GM12891 (cell line): ENCODE data around the gene TBC1D10B. TPM values are rescaled to one million over a fixed set of nuclear protein-coding genes. Genes with fewer than 3 reads are reported as not detected.

Experiments
- DNase-seq: peaks from one replicate; pipeline ENCODE4 v3.0.0; 2011; ENCODE audit warnings: low spot score; ENCODE audit not compliant: insufficient read length
- FAIRE-seq: peaks from 2 replicates; lab custom pipeline; 2011; peaks lifted over from hg19 to GRCh38; lab: Jason Lieb, UNC
- PAX5 ChIP-seq: IDR thresholded peaks from 2 replicates; pipeline ENCODE4 v1.6.1; 2011; ENCODE audit warnings: low read length, moderate library complexity, mild to moderate bottlenecking; ENCODE audit not compliant: insufficient read depth, severe bottlenecking
- POLR2A ChIP-seq: IDR thresholded peaks from 2 replicates; pipeline ENCODE4 v1.6.1; 2011; ENCODE audit warnings: low read depth, low read length, control low read depth
- POLR2AphosphoS5 ChIP-seq: IDR thresholded peaks from 2 replicates; pipeline ENCODE4 v1.6.1; 2011; ENCODE audit warnings: low read depth, low read length, control low read depth
- POU2F2 ChIP-seq: IDR thresholded peaks from 2 replicates; pipeline ENCODE4 v1.6.1; 2011; ENCODE audit warnings: low read depth, mild to moderate bottlenecking, control low read depth, low read length, moderate library complexity
- SPI1 ChIP-seq: IDR thresholded peaks from 2 replicates; pipeline ENCODE4 v1.6.1; 2011; ENCODE audit warnings: low read depth, low read length, control low read depth
- TAF1 ChIP-seq: IDR thresholded peaks from 2 replicates; pipeline ENCODE4 v1.6.1; 2011; ENCODE audit warnings: low read depth, low read length, control low read depth
- polyA plus RNA-seq: library from polyadenylated mRNA; unstranded; fragments of >200 nt; gene quantifications from one replicate; pipeline ENCODE4 v1.2.1, GENCODE V29; 2012; ENCODE audit warnings: low read depth, missing spikeins, inconsistent platforms; ENCODE audit not compliant: missing spikeins

The TBC1D10B gene, protein sequence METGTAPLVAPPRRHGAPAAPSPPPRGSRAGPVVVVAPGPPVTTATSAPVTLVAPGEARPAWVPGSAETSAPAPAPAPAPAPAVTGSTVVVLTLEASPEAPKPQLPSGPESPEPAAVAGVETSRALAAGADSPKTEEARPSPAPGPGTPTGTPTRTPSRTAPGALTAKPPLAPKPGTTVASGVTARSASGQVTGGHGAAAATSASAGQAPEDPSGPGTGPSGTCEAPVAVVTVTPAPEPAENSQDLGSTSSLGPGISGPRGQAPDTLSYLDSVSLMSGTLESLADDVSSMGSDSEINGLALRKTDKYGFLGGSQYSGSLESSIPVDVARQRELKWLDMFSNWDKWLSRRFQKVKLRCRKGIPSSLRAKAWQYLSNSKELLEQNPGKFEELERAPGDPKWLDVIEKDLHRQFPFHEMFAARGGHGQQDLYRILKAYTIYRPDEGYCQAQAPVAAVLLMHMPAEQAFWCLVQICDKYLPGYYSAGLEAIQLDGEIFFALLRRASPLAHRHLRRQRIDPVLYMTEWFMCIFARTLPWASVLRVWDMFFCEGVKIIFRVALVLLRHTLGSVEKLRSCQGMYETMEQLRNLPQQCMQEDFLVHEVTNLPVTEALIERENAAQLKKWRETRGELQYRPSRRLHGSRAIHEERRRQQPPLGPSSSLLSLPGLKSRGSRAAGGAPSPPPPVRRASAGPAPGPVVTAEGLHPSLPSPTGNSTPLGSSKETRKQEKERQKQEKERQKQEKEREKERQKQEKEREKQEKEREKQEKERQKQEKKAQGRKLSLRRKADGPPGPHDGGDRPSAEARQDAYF
- 18.0 TPM for polyA plus RNA-seq

DNA sequence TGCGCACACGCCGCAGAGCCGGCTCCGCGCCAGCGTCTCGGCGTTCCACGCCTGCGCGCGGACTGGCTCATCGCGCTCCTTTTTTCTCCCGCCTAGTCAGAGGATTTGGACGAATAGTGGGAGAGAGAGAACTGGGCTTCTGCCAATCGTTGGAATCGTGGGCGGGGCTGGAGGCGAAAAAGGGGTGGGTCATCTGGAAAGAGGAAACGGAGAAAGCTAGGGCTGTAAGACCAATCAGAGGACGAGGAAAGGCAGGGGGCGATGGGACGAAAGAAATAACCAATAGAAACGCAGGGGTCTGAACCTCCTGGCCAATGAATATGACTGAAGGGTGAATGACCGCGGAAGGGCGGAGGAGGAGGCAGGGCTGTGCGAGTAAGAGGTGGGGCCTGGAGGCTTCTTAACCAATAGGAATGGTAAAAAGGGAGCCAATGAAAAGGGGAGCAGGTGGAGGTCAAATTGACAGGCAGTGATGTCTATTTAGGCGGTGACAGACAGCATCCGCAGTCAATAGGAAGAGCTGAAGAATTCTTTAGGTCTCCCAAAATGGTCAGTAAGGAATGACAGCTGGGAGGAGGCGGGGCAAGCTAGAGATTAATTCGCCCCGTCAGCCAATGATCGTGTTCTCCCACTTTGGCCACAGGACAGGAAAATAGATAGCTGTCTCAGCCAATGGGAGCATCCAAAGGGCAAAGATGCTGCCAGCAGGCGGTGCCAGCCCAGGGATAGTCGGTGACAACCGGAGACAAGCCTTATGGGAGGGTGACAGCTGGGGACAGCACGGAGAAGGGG, at the start of gene TBC1D10B:
Gene TBC1D10B, minus strand, starts transcription at position 39 of the 792 bp plus-strand sequence. CDS start 311 bp downstream, outside the sequence.
- FAIRE-seq (peak; percentile 99), DNase-seq (peak; percentile 92)
- TF ChIP-seq TAF1 (no peak), PAX5 (no peak), POLR2A (no peak), POU2F2 (0 out of 2 replicates have a peak, but pooled peaks have one; percentile 13), SPI1 (peak; percentile 85), POLR2AphosphoS5 (no peak)

DNA sequence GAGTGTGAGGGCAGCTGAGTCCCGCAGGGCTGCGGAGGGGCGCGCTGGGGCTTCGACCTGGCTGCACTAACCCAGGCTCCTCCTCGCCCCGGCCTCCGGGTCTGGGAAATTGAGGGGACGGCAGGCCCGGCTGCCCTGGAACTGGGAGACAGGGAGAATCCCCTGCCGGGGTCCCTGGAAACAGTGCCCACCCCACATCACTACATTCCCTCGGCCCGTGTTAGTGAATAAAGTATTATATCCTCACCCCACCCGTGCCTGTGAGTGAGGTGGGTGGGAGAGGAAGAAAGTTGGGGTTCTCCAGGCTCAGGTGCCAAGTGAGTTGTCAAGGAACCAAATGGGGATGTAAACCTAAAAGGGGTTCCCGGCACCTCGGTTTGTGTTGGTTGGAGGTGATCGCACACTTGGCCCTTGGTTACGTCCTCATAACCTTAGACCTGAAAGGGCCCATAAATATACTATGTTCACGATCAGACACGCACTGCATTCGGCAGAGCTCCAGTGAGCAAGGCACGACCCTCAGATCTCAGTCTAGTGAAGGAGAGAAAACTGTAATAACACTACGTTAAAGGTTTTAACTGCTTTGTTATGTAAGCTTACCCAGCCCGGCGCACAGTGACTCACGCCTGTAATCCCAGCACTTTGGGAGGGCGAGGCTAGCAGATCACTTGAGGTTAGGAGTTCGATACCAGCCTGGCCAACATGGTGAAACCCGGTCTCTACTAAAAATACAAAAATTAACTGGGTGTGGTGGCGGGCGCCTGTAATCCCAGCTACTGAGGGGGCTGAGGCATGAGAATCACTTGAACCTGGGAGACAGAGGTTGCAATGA, 48.3 kb upstream of the TBC1D10B start:
- DNase-seq (no peak), FAIRE-seq (no peak)
- TF ChIP-seq POLR2AphosphoS5 (no peak), PAX5 (no peak), TAF1 (no peak), SPI1 (no peak), POU2F2 (no peak), POLR2A (no peak)

DNA sequence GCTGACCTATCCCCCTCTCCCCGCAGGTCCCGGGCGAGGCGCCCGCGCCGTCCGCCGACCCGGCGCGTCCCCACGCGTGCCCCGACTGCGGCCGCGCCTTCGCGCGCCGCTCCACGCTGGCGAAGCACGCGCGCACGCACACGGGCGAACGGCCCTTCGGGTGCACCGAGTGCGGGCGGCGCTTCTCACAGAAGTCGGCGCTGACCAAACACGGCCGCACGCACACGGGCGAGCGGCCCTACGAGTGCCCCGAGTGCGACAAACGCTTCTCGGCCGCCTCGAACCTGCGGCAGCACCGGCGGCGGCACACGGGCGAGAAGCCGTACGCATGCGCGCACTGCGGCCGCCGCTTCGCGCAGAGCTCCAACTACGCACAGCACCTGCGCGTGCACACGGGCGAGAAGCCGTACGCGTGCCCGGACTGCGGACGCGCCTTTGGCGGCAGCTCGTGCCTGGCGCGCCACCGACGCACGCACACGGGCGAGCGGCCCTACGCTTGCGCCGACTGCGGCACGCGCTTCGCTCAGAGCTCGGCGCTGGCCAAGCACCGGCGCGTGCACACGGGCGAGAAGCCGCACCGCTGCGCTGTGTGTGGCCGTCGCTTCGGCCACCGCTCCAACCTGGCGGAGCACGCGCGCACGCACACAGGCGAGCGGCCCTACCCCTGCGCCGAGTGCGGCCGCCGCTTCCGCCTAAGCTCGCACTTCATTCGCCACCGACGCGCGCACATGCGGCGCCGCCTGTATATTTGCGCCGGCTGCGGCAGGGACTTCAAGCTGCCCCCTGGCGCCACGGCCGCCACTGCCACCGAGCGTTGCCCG, 47.4 kb upstream of the TBC1D10B start:
- TF ChIP-seq POU2F2 (no peak), POLR2AphosphoS5 (peak; percentile 54; the same call in 1 of the 2 replicates)
- peak; percentile 100 for FAIRE-seq
- DNase-seq, result peak; percentile 88

DNA sequence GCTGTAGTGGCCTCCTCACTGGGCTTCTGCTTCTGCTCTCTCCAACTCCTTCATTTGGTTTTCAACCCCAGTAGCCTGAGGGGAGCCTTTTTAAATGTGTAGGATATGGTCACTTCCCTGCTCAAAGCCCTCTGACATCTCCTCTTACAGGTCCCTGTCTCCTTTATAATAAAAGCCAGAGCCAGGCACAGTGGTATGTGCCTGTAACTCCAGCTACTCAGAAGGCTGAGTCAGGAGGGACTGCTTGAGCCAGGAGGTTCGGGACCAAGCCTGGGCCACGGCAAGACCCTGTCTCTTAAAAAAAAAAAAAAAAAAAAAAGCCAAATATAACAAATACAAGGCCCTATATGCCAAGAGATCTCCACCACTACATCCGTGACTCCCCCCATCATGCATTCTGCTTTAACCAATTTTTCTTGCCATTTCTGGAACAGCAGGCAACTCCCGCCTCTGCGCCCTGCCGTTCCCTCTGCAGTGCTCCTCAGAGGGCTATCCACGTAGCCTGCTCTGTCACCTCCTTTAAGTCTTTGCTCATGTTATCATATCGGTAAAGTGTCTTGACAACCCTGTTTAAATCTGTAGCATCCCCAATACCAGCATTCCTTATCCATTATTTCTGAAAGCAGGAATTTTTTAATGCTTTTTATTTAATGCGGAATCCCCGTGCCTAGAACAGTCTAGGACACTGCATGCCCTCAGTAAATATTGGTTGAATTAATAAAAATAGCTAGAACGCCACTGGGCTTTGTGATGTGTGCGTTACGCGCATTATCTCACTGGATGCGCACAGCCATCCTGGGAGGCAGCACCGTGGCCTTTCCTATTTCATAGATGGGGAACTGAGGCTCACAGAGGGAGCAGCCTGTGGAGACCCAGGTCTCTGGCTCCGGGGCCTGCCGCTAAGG, 46.6 kb upstream of the TBC1D10B start:
- DNase-seq (no peak), FAIRE-seq (no peak)
- TF ChIP-seq TAF1, result no peak
- no peak for TF ChIP-seq POLR2A
- no peak for TF ChIP-seq PAX5
- no peak for TF ChIP-seq SPI1
- no peak for TF ChIP-seq POU2F2
- TF ChIP-seq POLR2AphosphoS5, result no peak

DNA sequence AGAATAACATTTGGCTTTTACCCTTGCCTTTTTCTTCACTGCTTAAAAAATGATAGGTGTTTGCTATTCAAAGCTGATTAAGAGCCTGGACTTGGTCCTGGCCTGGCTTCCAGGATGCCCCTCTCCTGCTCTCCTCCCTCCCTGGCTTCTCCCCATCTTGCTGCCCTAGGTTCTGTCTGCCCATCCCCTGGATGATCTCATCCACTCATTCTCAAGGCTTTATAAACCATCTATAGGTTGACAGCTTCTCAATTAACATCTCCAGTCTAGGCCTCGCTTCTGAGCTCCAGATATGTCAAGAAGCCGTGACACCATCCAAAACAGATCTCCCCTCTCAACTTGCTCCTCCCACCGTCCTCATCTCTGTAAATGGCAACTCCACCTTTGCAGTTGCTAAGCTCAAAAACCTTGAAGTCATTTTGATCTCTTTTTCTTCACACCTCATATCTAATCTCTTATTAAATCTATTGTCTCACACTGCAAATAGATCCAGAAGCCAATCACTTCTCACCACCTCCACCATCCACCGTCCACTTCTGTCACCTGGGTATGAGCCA, 45.8 kb upstream of the TBC1D10B start:
- no peak for DNase-seq
- TF ChIP-seq POLR2A, result no peak
- TF ChIP-seq SPI1, result no peak
- TF ChIP-seq POU2F2, result no peak
- no peak for FAIRE-seq

DNA sequence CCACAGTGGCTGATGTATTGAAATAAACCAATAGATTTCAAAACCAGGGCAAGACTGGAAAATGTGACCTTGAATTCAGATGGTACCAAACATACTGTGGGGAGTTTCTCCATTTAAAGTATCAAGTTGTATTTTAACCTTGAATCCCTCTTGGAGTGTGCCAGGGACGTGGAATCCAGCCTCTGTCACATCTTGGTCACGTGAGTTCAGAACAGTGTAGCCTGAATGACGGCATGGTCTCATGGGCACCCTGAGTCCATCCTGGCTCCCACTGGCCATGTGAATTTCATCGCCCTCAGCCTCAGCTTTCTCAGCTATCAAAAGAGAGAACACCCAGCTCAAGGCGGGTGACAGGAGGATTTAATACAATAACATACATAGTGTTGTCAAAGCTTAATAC, 43.9 kb upstream of the TBC1D10B start:
- no peak for FAIRE-seq
- TF ChIP-seq POU2F2 (no peak), POLR2AphosphoS5 (no peak), PAX5 (no peak), SPI1 (no peak), TAF1 (no peak)

DNA sequence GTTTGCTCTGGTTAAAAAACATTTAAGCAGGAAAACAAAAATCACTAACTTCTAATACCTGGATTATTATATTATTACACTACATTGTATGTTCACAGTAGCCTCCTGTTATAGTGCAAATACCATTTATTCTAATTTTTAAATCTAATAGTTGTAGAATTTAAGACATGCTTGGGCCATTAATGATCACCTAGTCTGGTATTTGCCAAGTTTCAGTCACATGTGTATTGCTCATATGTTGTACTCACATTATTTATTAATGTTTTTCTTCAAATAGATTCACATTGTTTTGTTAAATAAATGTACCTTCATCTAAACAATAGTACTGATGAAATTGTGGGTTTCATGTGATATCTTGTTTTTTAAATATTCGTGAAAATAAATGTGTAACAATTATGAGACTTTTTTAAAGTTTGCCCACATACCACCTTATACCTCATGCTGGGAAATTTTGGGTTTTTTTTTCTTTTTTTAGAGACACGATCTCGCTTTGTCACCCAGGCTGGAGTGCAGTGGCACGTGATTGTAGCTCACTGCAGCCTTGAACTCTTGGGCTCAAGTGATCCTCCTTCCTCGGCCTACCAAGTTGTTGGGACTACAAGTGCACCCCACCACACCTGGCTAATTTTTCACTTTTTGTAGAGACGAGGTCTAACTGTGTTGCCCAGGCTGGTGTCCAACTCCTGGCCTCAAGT, 43.0 kb upstream of the TBC1D10B start:
- TF ChIP-seq POLR2A (no peak), POLR2AphosphoS5 (no peak), SPI1 (no peak), PAX5 (no peak), TAF1 (no peak), POU2F2 (no peak)
- no peak for DNase-seq
- FAIRE-seq, result no peak

More for the DNA sequence above, 43.9 kb upstream of the TBC1D10B start:
- DNase-seq, result no peak
